Measurements from ENCODE around the gene C16orf82.

Gene C16orf82

GRCh38 chr16:27088216-27088615 lies 21.5 kb downstream of the C16orf82 start:
- DNase-seq: no peak

GRCh38 chr16:27096375-27096774 lies 29.6 kb downstream of the C16orf82 start:
- no peak for DNase-seq

GRCh38 chr16:27097800-27098230 lies 31.1 kb downstream of the C16orf82 start:
- DNase-seq: peak; percentile 54

GRCh38 chr16:27098366-27099049 lies 31.8 kb downstream of the C16orf82 start:
- no peak for DNase-seq

GRCh38 chr16:27102701-27103575 lies 36.2 kb downstream of the C16orf82 start:
- DNase-seq: no peak

- no peak for DNase-seq
Measured at GRCh38 chr16:27103954-27104353, 37.2 kb downstream of the C16orf82 start.

- no peak for DNase-seq
Measured at GRCh38 chr16:27106305-27106704, 39.6 kb downstream of the C16orf82 start.

GRCh38 chr16:27107185-27107592 lies 40.5 kb downstream of the C16orf82 start:
- DNase-seq: no peak

GRCh38 chr16:27108051-27108770 lies 41.5 kb downstream of the C16orf82 start:
- DNase-seq: no peak

- DNase-seq: no peak
Measured at GRCh38 chr16:27108826-27109665, 42.3 kb downstream of the C16orf82 start.

- peak; percentile 61 for DNase-seq
Measured at GRCh38 chr16:27109666-27110523, 43.2 kb downstream of the C16orf82 start.

- no peak for DNase-seq
Measured at GRCh38 chr16:27110524-27110896, 43.8 kb downstream of the C16orf82 start.

GRCh38 chr16:27111486-27111885 lies 44.8 kb downstream of the C16orf82 start:
- no peak for DNase-seq

- no peak for DNase-seq
Measured at GRCh38 chr16:27112093-27112811, 45.5 kb downstream of the C16orf82 start.

- no peak for DNase-seq
Measured at GRCh38 chr16:27113341-27113841, 46.7 kb downstream of the C16orf82 start.

GRCh38 chr16:27114006-27114405 lies 47.3 kb downstream of the C16orf82 start:
- DNase-seq: no peak

- no peak for DNase-seq
Measured at GRCh38 chr16:27118526-27118925, 51.8 kb downstream of the C16orf82 start.

Measured in fibroblast of skin of abdomen (primary cell).